Measurements from ENCODE around the gene CLASP1. TPM values are rescaled to one million over a fixed set of nuclear protein-coding genes. Genes with fewer than 3 reads are reported as not detected.

Gene CLASP1
- total and polyA plus RNA-seq, 7 donors, result 2.4 to 117 (median 53.9) TPM

GRCh38 chr2:121359716-121360565, 289.3 kb downstream of the CLASP1 start:
- Histone ChIP-seq H3K36me3 (peaks cover 2 to 55% (median 22%) of the 10 kb centered on the region in 4 donors), H3K27ac (no peak overlapping the region), H3K9me3 (no peaks in the 10 kb centered on the region), H3K27me3 (no peaks in the 10 kb centered on the region), H3K4me3 (no peak overlapping the region), H3K4me1 (peaks cover 0 to 32% (median 22%) of the 10 kb centered on the region in 4 donors)
- WGBS, 2 donors, result 94 to 96% methylated on average over 9 of the region's 9 CpGs
- TF ChIP-seq EP300 (IDR thresholded peaks at IDR 0.05) (no peak), POLR2AphosphoS5 (IDR thresholded peaks at IDR 0.05) (no peak), CTCF (IDR thresholded peaks at IDR 0.05) (no peak), POLR2A (IDR thresholded peaks at IDR 0.05) (no peak)
- no peak for DNase-seq
- intact Hi-C loops (cut with DNase I), result loop anchor here (5.0 kb wide), 1 partner anchor 263 kb away; no protein-coding TSS in a partner anchor

GRCh38 chr2:121359170-121359569, 290.1 kb downstream of the CLASP1 start:
- Histone ChIP-seq H3K27me3 (no peaks in the 10 kb centered on the region), H3K4me3 (no peak overlapping the region), H3K4me1 (peaks cover 0 to 25% (median 18%) of the 10 kb centered on the region in 4 donors), H3K27ac (no peak overlapping the region), H3K36me3 (peaks cover 0 to 57% (median 28%) of the 10 kb centered on the region in 4 donors), H3K9me3 (no peaks in the 10 kb centered on the region)
- intact Hi-C loops (cut with DNase I), result loop anchor here (5.0 kb wide), 1 partner anchor 262 kb away; no protein-coding TSS in a partner anchor
- TF ChIP-seq POLR2AphosphoS5 (IDR thresholded peaks at IDR 0.05), result no peak
- no peak for TF ChIP-seq EP300 (IDR thresholded peaks at IDR 0.05)
- no peak for TF ChIP-seq POLR2A (IDR thresholded peaks at IDR 0.05)
- TF ChIP-seq CTCF (IDR thresholded peaks at IDR 0.05), result no peak
- 97 to 100% methylated on average over 1 of the region's 1 CpG for WGBS, 2 donors
- DNase-seq, result no peak

- Histone ChIP-seq H3K27me3 (no peaks in the 10 kb centered on the region), H3K9me3 (no peaks in the 10 kb centered on the region), H3K36me3 (peaks cover 0 to 62% (median 31%) of the 10 kb centered on the region in 4 donors), H3K27ac (no peak overlapping the region), H3K4me3 (no peak overlapping the region), H3K4me1 (peaks cover 0 to 17% (median 11%) of the 10 kb centered on the region in 4 donors)
- intact Hi-C loops (cut with DNase I), result loop anchor here (5.0 kb wide), 1 partner anchor 261 kb away; no protein-coding TSS in a partner anchor
- WGBS, 2 donors, result 95 to 96% methylated on average over 2 of the region's 2 CpGs
- no peak for TF ChIP-seq CTCF (IDR thresholded peaks at IDR 0.05)
- no peak for TF ChIP-seq POLR2AphosphoS5 (IDR thresholded peaks at IDR 0.05)
- no peak for TF ChIP-seq POLR2A (IDR thresholded peaks at IDR 0.05)
- no peak for TF ChIP-seq EP300 (IDR thresholded peaks at IDR 0.05)
- DNase-seq, result no peak
Measured at GRCh38 chr2:121358291-121358690, 291.0 kb downstream of the CLASP1 start.

- peaks cover 0 to 70% (median 29%) of the 10 kb centered on the region in 4 donors for H3K36me3 ChIP-seq
- H3K27ac ChIP-seq, result no peak overlapping the region
- peak in 3 of 4 experiments; percentile 49 to 60 (median 53) for TF ChIP-seq CTCF (IDR thresholded peaks at IDR 0.05)
- TF ChIP-seq POLR2A (IDR thresholded peaks at IDR 0.05), result no peak
- peaks cover 0 to 12% (median 10%) of the 10 kb centered on the region in 4 donors for H3K4me1 ChIP-seq
- WGBS, 2 donors, result 20 to 44% methylated on average over 9 of the region's 9 CpGs
- intact Hi-C loops (cut with DNase I), result loop anchor here (5.0 kb wide), 1 partner anchor 259 kb away; no protein-coding TSS in a partner anchor
- no peaks in the 10 kb centered on the region for H3K9me3 ChIP-seq
- no peaks in the 10 kb centered on the region for H3K27me3 ChIP-seq
- DNase-seq, result peak; percentile 55
- no peak overlapping the region for H3K4me3 ChIP-seq
Measured at GRCh38 chr2:121356058-121356640, 293.1 kb downstream of the CLASP1 start.

All from sigmoid colon (tissue), 7 donors.